HCT116 (cell line): ENCODE data around the gene SARS1. TPM values are rescaled to one million over a fixed set of nuclear protein-coding genes. Genes with fewer than 3 reads are reported as not detected.

ENCODE experiments used
- ATAC-seq: fragments of 200-7000 bp; cut with Tn5 transposase; 2 replicates; pipeline ENCODE4 v1.9.1; 2020; ENCODE audit warnings: mild to moderate bottlenecking, moderate library complexity
- BruUV-seq: library from RNA; stranded (reverse); fragments of 400-500 nt; replicated peaks from 2 replicates; lab custom pipeline; 2021; lab: Mats Ljungman, UMichigan
- CTCF ChIA-PET: fragments of 300-600 bp; sonication (Branson Sonifier 250); formaldehyde crosslinking; loops from one replicate; lab custom pipeline; 2021; ENCODE audit warnings: antibody characterized with exemption; lab: Charles Lee
- POLR2A ChIA-PET: fragments of 300-600, 350-600 bp; sonication (Branson Sonifier 250); formaldehyde crosslinking; loops from one replicate; lab custom pipeline; 2021; ENCODE audit warnings: antibody characterized with exemption; lab: Charles Lee
- RAD21 ChIA-PET, 2 experiments: fragments of 300-600 bp; sonication (Branson Sonifier 250); formaldehyde crosslinking; loops; one replicate each; lab custom pipeline; 2023; ENCODE audit warnings: low total read pairs in 2 of 2; ENCODE audit not compliant: uncharacterized antibody in 2 of 2, unreplicated experiment in 2 of 2, low non-redundant PET in 1 of 2; lab: Charles Lee
- DNase-seq: peaks from one replicate; pipeline ENCODE4 v3.0.0-alpha.2; 2010; ENCODE audit warnings: low read depth, low spot score
- H2AFZ ChIP-seq: fragments of 200-600 bp; shearing (Covaris generic), sonication (generic); 2 replicates; pipeline ENCODE4 v1.6.1; 2017; ENCODE audit warnings: low read depth, mixed run types, mixed read lengths, antibody characterized with exemption, low read length; ENCODE audit not compliant: poor library complexity, severe bottlenecking
- H3K27ac ChIP-seq: 2 replicates; pipeline ENCODE4 v1.5.1; 2012; ENCODE audit warnings: low read depth, low read length
- H3K27me3 ChIP-seq: fragments of 200-600 bp; sonication (generic); 2 replicates; pipeline ENCODE4 v1.6.1; 2016; ENCODE audit warnings: mixed run types, low read length, mixed read lengths; ENCODE audit not compliant: insufficient read depth
- H3K36me3 ChIP-seq, 2 experiments: fragments of 200-500 bp in 1 of 2; fragments of 200-600 bp in 1 of 2; sonication (Bioruptor generic) in 1 of 2; sonication (generic) in 1 of 2; 2 replicates each; pipeline versions ENCODE4 v1.5.1 to v1.6.1; 2014 to 2016; ENCODE audit warnings: low read length in 2 of 2, inconsistent platforms in 1 of 2, mixed read lengths in 1 of 2, mixed run types in 1 of 2; ENCODE audit not compliant: insufficient read depth in 2 of 2, control insufficient read depth in 1 of 2
- H3K4me1 ChIP-seq, 2 experiments: fragments of 200-600 bp in 1 of 2; sonication (generic) in 1 of 2; 2 replicates each; pipeline versions ENCODE4 v1.5.1 to v1.6.1; 2012 to 2017; ENCODE audit warnings: low read length in 2 of 2, inconsistent platforms in 1 of 2, mild to moderate bottlenecking in 1 of 2, mixed read lengths in 1 of 2, mixed run types in 1 of 2, moderate library complexity in 1 of 2; ENCODE audit not compliant: insufficient read depth in 2 of 2, control insufficient read depth in 1 of 2
- H3K4me2 ChIP-seq: fragments of 200-600 bp; sonication (generic); 2 replicates; pipeline ENCODE4 v1.6.1; 2017; ENCODE audit warnings: mixed run types, low read length, mixed read lengths
- H3K4me3 ChIP-seq, 2 experiments: fragments of 200-600 bp in 1 of 2; sonication (generic) in 1 of 2; replicated peaks in 1 of 2; 2 replicates each; pipeline ENCODE4 v1.5.1; 2011 to 2016; ENCODE audit warnings: low read length in 2 of 2, control low read depth in 1 of 2, low read depth in 1 of 2, mild to moderate bottlenecking in 1 of 2, mixed read lengths in 1 of 2, mixed run types in 1 of 2
- H3K79me2 ChIP-seq: fragments of 200-600 bp; sonication (generic); 2 replicates; pipeline ENCODE4 v1.6.1; 2017; ENCODE audit warnings: mild to moderate bottlenecking, mixed run types, low read length, moderate library complexity, mixed read lengths; ENCODE audit not compliant: insufficient read depth
- H3K9ac ChIP-seq: fragments of 200-600 bp; sonication (generic); 2 replicates; pipeline ENCODE4 v1.6.1; 2016; ENCODE audit warnings: low read length, mixed read lengths
- H3K9me2 ChIP-seq: fragments of 200-600 bp; sonication (generic), shearing (Covaris generic); 2 replicates; pipeline ENCODE4 v1.6.1; 2017; ENCODE audit warnings: mixed run types, mild to moderate bottlenecking, moderate library complexity; ENCODE audit not compliant: insufficient read depth
- H3K9me3 ChIP-seq, 2 experiments: fragments of 200-500 bp in 1 of 2; fragments of 200-600 bp in 1 of 2; sonication (Bioruptor generic) in 1 of 2; sonication (generic) in 1 of 2; 2 replicates each; pipeline ENCODE4 v1.6.1; 2014 to 2017; ENCODE audit warnings: low read length in 2 of 2, mixed read lengths in 2 of 2, inconsistent platforms in 1 of 2, low read depth in 1 of 2, mild to moderate bottlenecking in 1 of 2, mixed run types in 1 of 2, moderate library complexity in 1 of 2; ENCODE audit not compliant: control insufficient read depth in 1 of 2, insufficient read depth in 1 of 2
- H4K20me1 ChIP-seq: fragments of 200-600 bp; sonication (generic), shearing (Covaris generic); 2 replicates; pipeline ENCODE4 v1.6.1; 2017; ENCODE audit warnings: mixed run types, mild to moderate bottlenecking, moderate library complexity; ENCODE audit not compliant: insufficient read depth
- ATF3 ChIP-seq: IDR thresholded peaks from 2 replicates; pipeline ENCODE4 v1.6.1; 2012
- CEBPB ChIP-seq: IDR thresholded peaks from 2 replicates; pipeline ENCODE4 v1.6.1; 2012; ENCODE audit warnings: low read depth
- ELF1 ChIP-seq: IDR thresholded peaks from 2 replicates; pipeline ENCODE4 v1.6.1; 2012; ENCODE audit warnings: low read depth, borderline replicate concordance
- EZH2 ChIP-seq: fragments of 200-600 bp; sonication (generic); IDR thresholded peaks from 2 replicates; pipeline ENCODE4 v1.6.1; 2017; ENCODE audit warnings: antibody characterized with exemption, mixed run types
- EZH2phosphoT487 ChIP-seq: fragments of 200-600 bp; IDR thresholded peaks from 2 replicates; pipeline ENCODE4 v1.6.1; 2018; ENCODE audit warnings: antibody characterized with exemption, borderline replicate concordance
- JUND ChIP-seq: IDR thresholded peaks from 2 replicates; pipeline ENCODE4 v1.6.1; 2012
- POLR2A ChIP-seq: IDR thresholded peaks from 2 replicates; pipeline ENCODE4 v1.7.0; 2011; ENCODE audit warnings: borderline replicate concordance; ENCODE audit not compliant: insufficient read depth, insufficient read length; ENCODE audit errors: extremely low read depth
- RAD21 ChIP-seq: IDR thresholded peaks from 2 replicates; pipeline ENCODE4 v1.6.1; 2012; ENCODE audit warnings: low read depth, mild to moderate bottlenecking
- SRF ChIP-seq: IDR thresholded peaks from 2 replicates; pipeline ENCODE4 v1.6.1; 2012; ENCODE audit warnings: low read depth
- TCF7L2 ChIP-seq: IDR thresholded peaks from 2 replicates; pipeline ENCODE4 v1.7.0; 2011; ENCODE audit warnings: borderline replicate concordance, inconsistent platforms; ENCODE audit not compliant: insufficient read depth, insufficient read length; ENCODE audit errors: extremely low read depth
- YY1 ChIP-seq: IDR thresholded peaks from 2 replicates; pipeline ENCODE4 v1.6.1; 2011; ENCODE audit warnings: low read length, low read depth, moderate library complexity, mild to moderate bottlenecking; ENCODE audit not compliant: insufficient replicate concordance; ENCODE audit errors: extremely low read depth
- ZFX ChIP-seq: fragments of 450-650 bp; IDR thresholded peaks from 2 replicates; pipeline ENCODE4 v1.6.1; 2017
- intact Hi-C: fragments of 100-400 bp; cut with micrococcal nuclease; formaldehyde crosslinking; loops from 2 replicates; pipeline ENCODE4 v1.10.0; 2022
- total RNA-seq: library from RNA; stranded (reverse); gene quantifications from one replicate; pipeline ENCODE4 v1.2.1, GENCODE V29; 2021; ENCODE audit not compliant: unreplicated experiment
- TF ChIP-seq, protein P1 (sequence below), 3 experiments: fragments of 200-600 bp in 1 of 3; sonication (generic) in 1 of 3; IDR thresholded peaks in 2 of 3; conservative IDR thresholded peaks in 1 of 3; 2 replicates each; pipeline ENCODE4 v1.5.1; 2012 to 2017; ENCODE audit warnings: low read depth in 2 of 3, low read length in 2 of 3, antibody characterized with exemption in 1 of 3, borderline replicate concordance in 1 of 3, control low read depth in 1 of 3, mild to moderate bottlenecking in 1 of 3, mixed read lengths in 1 of 3, mixed run types in 1 of 3, moderate library complexity in 1 of 3; ENCODE audit not compliant: insufficient read depth in 1 of 3

Gene SARS1
- total RNA-seq, 1 experiment from 2014 or later, result 206 TPM

DNA sequence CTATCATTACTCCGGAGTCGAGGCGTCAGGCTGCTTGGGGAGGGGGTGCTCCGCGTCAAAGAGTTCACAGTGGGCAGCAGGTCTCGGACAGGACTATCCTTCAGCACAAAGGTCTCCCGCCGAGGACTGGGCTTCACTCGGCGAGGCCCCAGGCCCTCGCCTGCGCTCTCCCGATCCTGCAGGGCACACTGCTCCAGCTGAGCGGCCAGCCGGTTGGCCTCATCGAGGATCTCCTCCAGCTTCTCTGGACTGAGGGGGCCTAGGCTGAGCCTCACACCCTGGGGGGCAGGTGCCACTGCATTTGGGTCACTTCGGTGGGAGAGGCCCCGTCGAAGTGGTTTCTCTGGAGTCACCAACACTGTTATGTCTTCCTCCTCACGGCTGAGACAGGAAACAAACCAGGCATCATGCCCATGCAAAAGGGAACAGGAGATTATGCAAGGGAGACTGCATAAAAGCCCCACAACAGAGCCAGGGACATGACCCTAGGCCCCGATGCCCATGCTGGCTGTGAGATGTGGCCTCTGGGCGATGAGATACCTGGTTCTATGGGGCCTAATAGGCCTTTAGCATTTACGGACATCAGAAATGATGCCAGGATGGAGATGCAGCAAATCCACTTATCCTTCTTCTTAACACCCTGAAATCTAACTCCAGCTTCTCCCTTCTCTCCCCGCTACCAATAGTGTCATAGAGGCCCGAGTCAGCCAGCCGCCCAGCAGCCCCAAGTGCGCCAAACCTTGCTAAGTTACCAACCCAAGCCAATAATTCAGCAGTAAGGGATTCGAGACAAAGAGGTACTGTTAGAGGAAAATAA is 68.2 kb downstream of the SARS1 start:
- H3K4me2 ChIP-seq, result peak overlapping the region; percentile 88
- no peaks in the 10 kb centered on the region for H3K9me2 ChIP-seq
- H3K9ac ChIP-seq, result peak overlapping the region; percentile 79
- no peaks in the 10 kb centered on the region for H3K27me3 ChIP-seq
- no peak overlapping the region for H2AFZ ChIP-seq
- no peaks in the 10 kb centered on the region for H3K9me3 ChIP-seq
- H3K4me1 ChIP-seq, result peaks cover 12 to 26% of the 10 kb centered on the region in 2 experiments; a peak in 3 of 4 replicates
- peak overlapping the region; percentile 78 to 87 for H3K4me3 ChIP-seq
- peaks cover 8 to 23% of the 10 kb centered on the region in 2 experiments; a peak in 2 of 4 replicates for H3K36me3 ChIP-seq
- TF ChIP-seq RAD21, result no peak
- no peak for TF ChIP-seq YY1
- no peak for TF ChIP-seq SRF
- no peak for TF ChIP-seq TCF7L2
- TF ChIP-seq ELF1, result no peak
- TF ChIP-seq JUND, result no peak
- TF ChIP-seq ZFX, result no peak
- no peak for TF ChIP-seq EZH2phosphoT487
- TF ChIP-seq POLR2A, result no peak
- TF ChIP-seq, protein P1, sequence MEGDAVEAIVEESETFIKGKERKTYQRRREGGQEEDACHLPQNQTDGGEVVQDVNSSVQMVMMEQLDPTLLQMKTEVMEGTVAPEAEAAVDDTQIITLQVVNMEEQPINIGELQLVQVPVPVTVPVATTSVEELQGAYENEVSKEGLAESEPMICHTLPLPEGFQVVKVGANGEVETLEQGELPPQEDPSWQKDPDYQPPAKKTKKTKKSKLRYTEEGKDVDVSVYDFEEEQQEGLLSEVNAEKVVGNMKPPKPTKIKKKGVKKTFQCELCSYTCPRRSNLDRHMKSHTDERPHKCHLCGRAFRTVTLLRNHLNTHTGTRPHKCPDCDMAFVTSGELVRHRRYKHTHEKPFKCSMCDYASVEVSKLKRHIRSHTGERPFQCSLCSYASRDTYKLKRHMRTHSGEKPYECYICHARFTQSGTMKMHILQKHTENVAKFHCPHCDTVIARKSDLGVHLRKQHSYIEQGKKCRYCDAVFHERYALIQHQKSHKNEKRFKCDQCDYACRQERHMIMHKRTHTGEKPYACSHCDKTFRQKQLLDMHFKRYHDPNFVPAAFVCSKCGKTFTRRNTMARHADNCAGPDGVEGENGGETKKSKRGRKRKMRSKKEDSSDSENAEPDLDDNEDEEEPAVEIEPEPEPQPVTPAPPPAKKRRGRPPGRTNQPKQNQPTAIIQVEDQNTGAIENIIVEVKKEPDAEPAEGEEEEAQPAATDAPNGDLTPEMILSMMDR (IDR thresholded peaks at IDR 0.05 in 2 of 3, conservative IDR thresholded peaks at IDR 0.05 in 1 of 3; ENCODE audit: borderline replicate concordance in 1 of 3, insufficient read depth in 1 of 3, low read depth in 2 of 3, low read length in 2 of 3), result no peak
- no peak for TF ChIP-seq CEBPB
- no peak for TF ChIP-seq ATF3
- TF ChIP-seq EZH2, result no peak
- intact Hi-C loops, result no loop called here
- peaks cover 18% of the 10 kb centered on the region; the same call in 1 of the 2 replicates for H3K79me2 ChIP-seq
- POLR2A ChIA-PET, result interaction anchor here (1.1 kb wide), 1 partner anchor 22 kb away, joined by 3 read pairs; no protein-coding TSS in a partner anchor
- TSS peak; percentile 60 for BruUV-seq
- ATAC-seq (no peak), DNase-seq (no peak)
- RAD21 ChIA-PET, result no interaction called here
- CTCF ChIA-PET, result interaction anchor here (1.2 to 1.9 kb wide), 4 partner anchors 115 to 251 kb away, joined by 3 to 18 read pairs (median 4); no protein-coding TSS in a partner anchor
- H4K20me1 ChIP-seq, result no peaks in the 10 kb centered on the region
- H3K27ac ChIP-seq, result peak overlapping the region; percentile 80
